ENCODE data around the gene DENND1A.

The DENND1A gene

GRCh38 chr9:123814496-123814895 is 115.4 kb downstream of the DENND1A start:
- no peak for DNase-seq
- no peaks in the 10 kb centered on the region for H3K4me1 ChIP-seq (ENCODE audit: control insufficient read depth, insufficient read depth, low read depth, low read length)
- no peak overlapping the region for H3K14ac ChIP-seq (ENCODE audit: low read length in 2 of 2)
- no peak overlapping the region for H2AK5ac ChIP-seq (ENCODE audit: low read length, severe bottlenecking)
- no peak overlapping the region for H3K27ac ChIP-seq (ENCODE audit: low read length, poor library complexity, severe bottlenecking)
- H3K36me3 ChIP-seq (ENCODE audit: control insufficient read depth in 1 of 2, insufficient read depth in 2 of 2, low read depth in 1 of 2, low read length in 2 of 2) = no peaks in the 10 kb centered on the region
- no peak overlapping the region for H3K4me2 ChIP-seq (ENCODE audit: low read length, poor library complexity, severe bottlenecking)
- no peak overlapping the region for H3K4me3 ChIP-seq (ENCODE audit: insufficient read depth in 1 of 2, low read depth in 1 of 2, low read length in 2 of 2)
- no peak overlapping the region for H4K8ac ChIP-seq (ENCODE audit: low read length)
- no peak overlapping the region for H2AFZ ChIP-seq (ENCODE audit: low read depth, low read length)
- H3K9ac ChIP-seq (ENCODE audit: low read length) = no peak overlapping the region
- no CpG with 5 or more reads among the region's 1 CpG for WGBS
- no peak overlapping the region for H4K91ac ChIP-seq (ENCODE audit: low read length)
- H2BK12ac ChIP-seq (ENCODE audit: low read length in 2 of 2) = no peak overlapping the region
- H3K18ac ChIP-seq (ENCODE audit: low read depth in 1 of 2, low read length in 2 of 2) = no peak overlapping the region
- no peak overlapping the region for H2BK15ac ChIP-seq (ENCODE audit: low read depth, poor library complexity, severe bottlenecking)
- peaks cover 9% of the 10 kb centered on the region for H3K79me1 ChIP-seq (replicated peaks; ENCODE audit: low read length, poor library complexity, severe bottlenecking)
- H3K23ac ChIP-seq (ENCODE audit: low read length in 2 of 2) = no peak overlapping the region
- no peak overlapping the region for H2BK5ac ChIP-seq (ENCODE audit: low read depth, low read length, poor library complexity, severe bottlenecking)
- no peaks in the 10 kb centered on the region for H3K27me3 ChIP-seq (ENCODE audit: control insufficient read depth in 1 of 2, insufficient read depth in 1 of 2, low read length in 2 of 2)
- no peaks in the 10 kb centered on the region for H3K9me3 ChIP-seq (ENCODE audit: control insufficient read depth, low read length)
- H3K4ac ChIP-seq (ENCODE audit: low read depth in 1 of 2, low read length in 2 of 2) = no peak overlapping the region
- H2BK120ac ChIP-seq (ENCODE audit: low read depth, low read length) = no peak overlapping the region

GRCh38 chr9:123812984-123813383 is 116.9 kb downstream of the DENND1A start:
- H3K23ac ChIP-seq (ENCODE audit: low read length in 2 of 2) = no peak overlapping the region

GRCh38 chr9:123807251-123807650 is 122.7 kb downstream of the DENND1A start:
- Histone ChIP-seq H3K79me1 (replicated peaks; ENCODE audit: low read length, poor library complexity, severe bottlenecking) (peaks cover 12% of the 10 kb centered on the region), H3K27me3 (ENCODE audit: control insufficient read depth in 1 of 2, insufficient read depth in 1 of 2, low read length in 2 of 2) (no peaks in the 10 kb centered on the region), H2BK15ac (ENCODE audit: low read depth, poor library complexity, severe bottlenecking) (no peak overlapping the region), H3K27ac (ENCODE audit: low read length, poor library complexity, severe bottlenecking) (no peak overlapping the region), H2BK120ac (ENCODE audit: low read depth, low read length) (no peak overlapping the region), H3K18ac (ENCODE audit: low read depth in 1 of 2, low read length in 2 of 2) (no peak overlapping the region), H2BK5ac (ENCODE audit: low read depth, low read length, poor library complexity, severe bottlenecking) (no peak overlapping the region), H2AFZ (ENCODE audit: low read depth, low read length) (no peak overlapping the region), H2BK12ac (ENCODE audit: low read length in 2 of 2) (no peak overlapping the region), H2AK5ac (ENCODE audit: low read length, severe bottlenecking) (no peak overlapping the region), H3K4ac (ENCODE audit: low read depth in 1 of 2, low read length in 2 of 2) (no peak overlapping the region), H3K9ac (ENCODE audit: low read length) (no peak overlapping the region), H4K8ac (ENCODE audit: low read length) (no peak overlapping the region), H3K36me3 (ENCODE audit: control insufficient read depth in 1 of 2, insufficient read depth in 2 of 2, low read depth in 1 of 2, low read length in 2 of 2) (no peaks in the 10 kb centered on the region), H3K14ac (ENCODE audit: low read length in 2 of 2) (no peak overlapping the region), H4K91ac (ENCODE audit: low read length) (no peak overlapping the region), H3K4me3 (ENCODE audit: insufficient read depth in 1 of 2, low read depth in 1 of 2, low read length in 2 of 2) (no peak overlapping the region), H3K4me1 (ENCODE audit: control insufficient read depth, insufficient read depth, low read depth, low read length) (no peaks in the 10 kb centered on the region), H3K4me2 (ENCODE audit: low read length, poor library complexity, severe bottlenecking) (no peak overlapping the region), H3K23ac (ENCODE audit: low read length in 2 of 2) (no peak overlapping the region), H3K9me3 (ENCODE audit: control insufficient read depth, low read length) (no peaks in the 10 kb centered on the region)
- DNase-seq = no peak
- WGBS = 91% methylated on average over 4 of the region's 4 CpGs

More at GRCh38 chr9:123812984-123813383, 116.9 kb downstream of the DENND1A start:
- no peak overlapping the region for H3K4me3 ChIP-seq (ENCODE audit: insufficient read depth in 1 of 2, low read depth in 1 of 2, low read length in 2 of 2)
- no peak overlapping the region for H2BK12ac ChIP-seq (ENCODE audit: low read length in 2 of 2)
- no peak overlapping the region for H2BK15ac ChIP-seq (ENCODE audit: low read depth, poor library complexity, severe bottlenecking)
- no peak overlapping the region for H3K18ac ChIP-seq (ENCODE audit: low read depth in 1 of 2, low read length in 2 of 2)
- H3K27me3 ChIP-seq (ENCODE audit: control insufficient read depth in 1 of 2, insufficient read depth in 1 of 2, low read length in 2 of 2) = no peaks in the 10 kb centered on the region
- no peaks in the 10 kb centered on the region for H3K9me3 ChIP-seq (ENCODE audit: control insufficient read depth, low read length)
- no peaks in the 10 kb centered on the region for H3K36me3 ChIP-seq (ENCODE audit: control insufficient read depth in 1 of 2, insufficient read depth in 2 of 2, low read depth in 1 of 2, low read length in 2 of 2)
- no peaks in the 10 kb centered on the region for H3K4me1 ChIP-seq (ENCODE audit: control insufficient read depth, insufficient read depth, low read depth, low read length)
- no peak overlapping the region for H3K27ac ChIP-seq (ENCODE audit: low read length, poor library complexity, severe bottlenecking)
- no peak overlapping the region for H3K4me2 ChIP-seq (ENCODE audit: low read length, poor library complexity, severe bottlenecking)
- H3K79me1 ChIP-seq (replicated peaks; ENCODE audit: low read length, poor library complexity, severe bottlenecking) = peaks cover 15% of the 10 kb centered on the region
- WGBS = 100% methylated on average over 1 of the region's 3 CpGs
- H4K91ac ChIP-seq (ENCODE audit: low read length) = no peak overlapping the region
- no peak overlapping the region for H3K4ac ChIP-seq (ENCODE audit: low read depth in 1 of 2, low read length in 2 of 2)
- no peak overlapping the region for H3K9ac ChIP-seq (ENCODE audit: low read length)
- DNase-seq = no peak
- H2BK120ac ChIP-seq (ENCODE audit: low read depth, low read length) = no peak overlapping the region
- no peak overlapping the region for H2AFZ ChIP-seq (ENCODE audit: low read depth, low read length)
- no peak overlapping the region for H2BK5ac ChIP-seq (ENCODE audit: low read depth, low read length, poor library complexity, severe bottlenecking)
- H4K8ac ChIP-seq (ENCODE audit: low read length) = no peak overlapping the region
- no peak overlapping the region for H2AK5ac ChIP-seq (ENCODE audit: low read length, severe bottlenecking)
- no peak overlapping the region for H3K14ac ChIP-seq (ENCODE audit: low read length in 2 of 2)

- Histone ChIP-seq H3K18ac (ENCODE audit: low read depth in 1 of 2, low read length in 2 of 2) (no peak overlapping the region), H2BK120ac (ENCODE audit: low read depth, low read length) (no peak overlapping the region), H4K91ac (ENCODE audit: low read length) (no peak overlapping the region), H2AK5ac (ENCODE audit: low read length, severe bottlenecking) (no peak overlapping the region), H3K4ac (ENCODE audit: low read depth in 1 of 2, low read length in 2 of 2) (no peak overlapping the region), H3K79me1 (replicated peaks; ENCODE audit: low read length, poor library complexity, severe bottlenecking) (peaks cover 14% of the 10 kb centered on the region), H3K27me3 (ENCODE audit: control insufficient read depth in 1 of 2, insufficient read depth in 1 of 2, low read length in 2 of 2) (no peaks in the 10 kb centered on the region), H2BK15ac (ENCODE audit: low read depth, poor library complexity, severe bottlenecking) (no peak overlapping the region), H3K14ac (ENCODE audit: low read length in 2 of 2) (no peak overlapping the region), H3K23ac (ENCODE audit: low read length in 2 of 2) (no peak overlapping the region), H2BK5ac (ENCODE audit: low read depth, low read length, poor library complexity, severe bottlenecking) (no peak overlapping the region), H3K36me3 (ENCODE audit: control insufficient read depth in 1 of 2, insufficient read depth in 2 of 2, low read depth in 1 of 2, low read length in 2 of 2) (no peaks in the 10 kb centered on the region), H3K9me3 (ENCODE audit: control insufficient read depth, low read length) (no peaks in the 10 kb centered on the region), H4K8ac (ENCODE audit: low read length) (no peak overlapping the region), H2BK12ac (ENCODE audit: low read length in 2 of 2) (no peak overlapping the region), H3K4me2 (ENCODE audit: low read length, poor library complexity, severe bottlenecking) (no peak overlapping the region), H3K9ac (ENCODE audit: low read length) (no peak overlapping the region), H3K4me3 (ENCODE audit: insufficient read depth in 1 of 2, low read depth in 1 of 2, low read length in 2 of 2) (no peak overlapping the region), H3K4me1 (ENCODE audit: control insufficient read depth, insufficient read depth, low read depth, low read length) (no peaks in the 10 kb centered on the region), H2AFZ (ENCODE audit: low read depth, low read length) (no peak overlapping the region), H3K27ac (ENCODE audit: low read length, poor library complexity, severe bottlenecking) (no peak overlapping the region)
- DNase-seq = no peak
Measured at GRCh38 chr9:123806829-123807228, 123.1 kb downstream of the DENND1A start.
